HepG2 (cell line): ENCODE data around the gene MDFI. TPM values are rescaled to one million over a fixed set of nuclear protein-coding genes. Genes with fewer than 3 reads are reported as not detected.

ENCODE experiments used
- ATF4 ChIP-seq, 2 experiments: fragments of 450-650 bp in 1 of 2; sonication (generic) in 1 of 2; formaldehyde crosslinking; IDR thresholded peaks; 2 replicates each; pipeline versions ENCODE4 v1.5.0 to v1.8.0; 2020 to 2022; ENCODE audit warnings: mild to moderate bottlenecking in 1 of 2, missing genetic modification reagents in 1 of 2
- CHCHD3 ChIP-seq: sonication (generic); formaldehyde crosslinking; IDR thresholded peaks from 2 replicates; pipeline ENCODE4 v1.8.0; 2022; ENCODE audit warnings: mild to moderate bottlenecking, missing genetic modification reagents, moderate library complexity
- DRAP1 ChIP-seq: IDR thresholded peaks from 2 replicates; pipeline ENCODE4 v1.6.1; 2016; ENCODE audit warnings: missing genetic modification reagents, missing compliant biosample characterization
- EZH2 ChIP-seq: conservative IDR thresholded peaks from 2 replicates; pipeline ENCODE4 v1.6.1; 2012; ENCODE audit warnings: mild to moderate bottlenecking, low read depth, low read length, moderate library complexity
- IKZF5 ChIP-seq: IDR thresholded peaks from 2 replicates; pipeline ENCODE4 v1.6.1; 2018; ENCODE audit warnings: missing genetic modification reagents, mild to moderate bottlenecking, missing compliant biosample characterization
- KDM3A ChIP-seq: IDR thresholded peaks from 2 replicates; pipeline ENCODE4 v1.6.1; 2018; ENCODE audit warnings: low read depth, missing compliant biosample characterization
- MIXL1 ChIP-seq: IDR thresholded peaks from 2 replicates; pipeline ENCODE4 v1.6.1; 2016
- PAWR ChIP-seq: sonication (generic); formaldehyde crosslinking; IDR thresholded peaks from 2 replicates; pipeline ENCODE4 v1.4.0; 2020; ENCODE audit warnings: missing genetic modification reagents, mild to moderate bottlenecking, borderline replicate concordance
- PHF21A ChIP-seq: sonication (generic); formaldehyde crosslinking; IDR thresholded peaks from 2 replicates; pipeline ENCODE4 v1.5.0; 2020; ENCODE audit warnings: mild to moderate bottlenecking, missing genetic modification reagents
- RNF2 ChIP-seq: fragments of 450-650 bp; conservative IDR thresholded peaks from 2 replicates; pipeline ENCODE4 v1.6.1; 2016; ENCODE audit warnings: low read depth
- TRIM24 ChIP-seq: sonication (generic); formaldehyde crosslinking; IDR thresholded peaks from 2 replicates; pipeline ENCODE4 v1.8.0; 2022; ENCODE audit warnings: mild to moderate bottlenecking, missing genetic modification reagents
- ZNF276 ChIP-seq: sonication (generic); formaldehyde crosslinking; IDR thresholded peaks from 2 replicates; pipeline ENCODE4 v1.4.0; 2020; ENCODE audit warnings: mild to moderate bottlenecking, low read depth, missing genetic modification reagents
- polyA plus RNA-seq, 8 experiments: library from polyadenylated mRNA; depleted of rRNA in 3 of 8; stranded (reverse) in 7 of 8; unstranded in 1 of 8; fragments of >200 nt; fragmentation: Illumina TruSeq in 4 of 8; extraction: Trizol in 4 of 8; gene quantifications; 2 replicates each; pipeline versions ENCODE4 v1.2.1 to v1.2.3, GENCODE V29; 2011 to 2016; ENCODE audit warnings: low read depth in 4 of 8, missing spikeins in 1 of 8, mixed read lengths in 1 of 8; ENCODE audit not compliant: insufficient read depth in 1 of 8
- total RNA-seq, 5 experiments: library from RNA; depleted of rRNA; stranded (reverse); fragments of >200 nt; fragmentation: Illumina TruSeq; extraction: Trizol; gene quantifications; 2 replicates each; pipeline ENCODE4 v1.2.3, GENCODE V29; 2016; ENCODE audit warnings: low read depth in 1 of 5

Gene MDFI
- total and polyA plus RNA-seq, 2 of the 13 experiments (the other 11 are each of a cell fraction or from before 2014, with no cell fraction given) = 0.28 TPM; not detected in 1

GRCh38 chr6:41605649-41606048 is 32.6 kb upstream of the MDFI start (continued):
- TF ChIP-seq ATF4 (CRISPR knock-in tag; IDR thresholded peaks at IDR 0.05) (no peak), TRIM24 (no peak), PHF21A (CRISPR knock-in tag) (no peak), ZNF276 (CRISPR knock-in tag) (no peak), RNF2 (no peak), IKZF5 (CRISPR knock-in tag) (no peak), KDM3A (CRISPR knock-in tag) (no peak), MIXL1 (CRISPR knock-in tag) (no peak), CHCHD3 (CRISPR knock-in tag) (no peak), DRAP1 (CRISPR knock-in tag) (no peak), PAWR (CRISPR knock-in tag) (no peak), EZH2 (no peak)
